ENCODE results near the gene ELOVL6.
"Not testable (repeated sequence)": the region's sequence is repeated elsewhere in the genome, so short reads cannot be mapped to it uniquely, and the experiment has no call there.

The ELOVL6 gene

DNA sequence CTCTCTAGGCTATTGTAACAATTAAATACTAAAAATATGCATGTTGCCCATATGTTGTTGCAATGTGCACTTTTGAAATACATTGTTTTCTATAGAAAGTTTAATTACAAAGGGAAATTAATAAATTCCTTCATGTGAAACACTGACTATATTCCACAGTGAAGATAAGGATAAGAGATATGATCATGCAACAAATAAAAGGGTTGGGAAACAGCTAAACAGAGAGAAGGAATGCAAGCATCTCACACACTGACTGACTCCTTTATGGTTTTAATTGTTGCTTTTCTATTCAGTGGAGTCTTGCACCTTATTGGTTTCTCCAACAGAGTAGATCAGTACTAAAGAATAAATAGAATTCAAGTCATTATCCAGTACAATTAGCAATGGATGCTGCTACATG lies 37.8 kb downstream of the ELOVL6 start:
- H3K4me3 ChIP-seq (ENCODE audit: low read depth, low read length) = no peak overlapping the region
- TF ChIP-seq, protein P1, sequence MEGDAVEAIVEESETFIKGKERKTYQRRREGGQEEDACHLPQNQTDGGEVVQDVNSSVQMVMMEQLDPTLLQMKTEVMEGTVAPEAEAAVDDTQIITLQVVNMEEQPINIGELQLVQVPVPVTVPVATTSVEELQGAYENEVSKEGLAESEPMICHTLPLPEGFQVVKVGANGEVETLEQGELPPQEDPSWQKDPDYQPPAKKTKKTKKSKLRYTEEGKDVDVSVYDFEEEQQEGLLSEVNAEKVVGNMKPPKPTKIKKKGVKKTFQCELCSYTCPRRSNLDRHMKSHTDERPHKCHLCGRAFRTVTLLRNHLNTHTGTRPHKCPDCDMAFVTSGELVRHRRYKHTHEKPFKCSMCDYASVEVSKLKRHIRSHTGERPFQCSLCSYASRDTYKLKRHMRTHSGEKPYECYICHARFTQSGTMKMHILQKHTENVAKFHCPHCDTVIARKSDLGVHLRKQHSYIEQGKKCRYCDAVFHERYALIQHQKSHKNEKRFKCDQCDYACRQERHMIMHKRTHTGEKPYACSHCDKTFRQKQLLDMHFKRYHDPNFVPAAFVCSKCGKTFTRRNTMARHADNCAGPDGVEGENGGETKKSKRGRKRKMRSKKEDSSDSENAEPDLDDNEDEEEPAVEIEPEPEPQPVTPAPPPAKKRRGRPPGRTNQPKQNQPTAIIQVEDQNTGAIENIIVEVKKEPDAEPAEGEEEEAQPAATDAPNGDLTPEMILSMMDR (IDR thresholded peaks at IDR 0.05; ENCODE audit: low read depth, low read length, missing control alignments) = no peak
- DNase-seq (ENCODE audit: low read depth) = no peak

DNA sequence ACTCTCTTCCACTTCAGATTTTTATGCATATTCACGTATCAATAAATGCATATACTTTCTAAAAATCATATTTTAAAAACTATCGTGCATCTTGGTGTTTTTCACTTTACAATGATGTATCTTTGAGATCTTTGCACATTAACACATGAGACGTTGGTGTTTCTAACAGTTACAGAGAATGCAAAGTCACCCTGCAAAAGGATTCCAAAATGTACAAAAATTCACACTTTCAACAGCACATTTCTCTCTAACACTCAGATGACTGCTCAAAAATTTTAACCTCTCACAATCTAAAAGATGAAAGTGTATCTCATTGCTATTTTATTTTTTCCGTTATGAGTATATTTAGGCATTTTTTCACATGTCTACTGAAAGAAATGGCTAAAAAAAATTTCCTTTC lies 38.9 kb downstream of the ELOVL6 start:
- no peak overlapping the region for H3K4me3 ChIP-seq (ENCODE audit: low read depth, low read length)
- no peak for DNase-seq (ENCODE audit: low read depth)
- TF ChIP-seq, protein P1 (IDR thresholded peaks at IDR 0.05; ENCODE audit: low read depth, low read length, missing control alignments) = no peak

DNA sequence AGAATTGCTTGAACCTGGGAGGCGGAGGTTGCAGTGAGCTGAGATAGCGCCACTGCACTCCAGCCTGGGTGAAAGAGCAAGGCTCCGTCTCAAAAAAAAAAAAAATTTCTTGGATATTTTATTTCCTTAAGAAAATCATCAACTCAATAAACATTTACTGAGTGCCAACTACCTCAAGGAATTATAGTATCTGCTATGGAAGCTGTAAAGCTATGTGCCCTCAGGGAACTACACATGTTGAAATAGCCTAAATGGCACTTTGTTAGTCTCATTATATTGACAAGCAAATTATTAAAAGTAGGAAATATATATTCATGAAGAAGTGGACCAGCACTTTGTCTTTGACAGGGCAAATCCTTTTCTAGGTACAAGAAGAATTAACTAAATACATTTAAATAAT lies 40.8 kb downstream of the ELOVL6 start:
- no peak overlapping the region for H3K4me3 ChIP-seq (ENCODE audit: low read depth, low read length)
- TF ChIP-seq, protein P1 (IDR thresholded peaks at IDR 0.05; ENCODE audit: low read depth, low read length, missing control alignments) = no peak
- no peak for DNase-seq (ENCODE audit: low read depth)

DNA sequence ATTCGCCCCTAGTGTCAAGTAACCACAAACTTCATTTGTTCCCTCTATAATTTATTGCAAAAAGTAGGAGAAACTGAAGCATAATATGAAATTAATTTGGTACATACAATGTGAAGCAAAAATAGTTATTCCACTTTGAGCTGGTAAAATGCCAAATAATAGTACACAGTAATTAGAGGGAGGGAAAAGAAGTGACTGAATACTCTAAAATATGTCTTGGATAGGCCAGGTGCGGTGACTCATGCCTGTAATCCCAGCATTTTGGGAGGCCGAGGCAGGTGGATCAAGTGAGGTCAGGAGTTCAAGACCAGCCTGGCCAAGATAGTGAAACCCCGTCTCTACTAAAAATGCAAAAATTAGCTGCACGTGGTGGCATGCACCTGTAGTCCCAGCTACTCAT lies 41.2 kb downstream of the ELOVL6 start:
- not testable (repeated sequence) for DNase-seq (ENCODE audit: low read depth); H3K4me3 ChIP-seq (ENCODE audit: low read depth, low read length)

DNA sequence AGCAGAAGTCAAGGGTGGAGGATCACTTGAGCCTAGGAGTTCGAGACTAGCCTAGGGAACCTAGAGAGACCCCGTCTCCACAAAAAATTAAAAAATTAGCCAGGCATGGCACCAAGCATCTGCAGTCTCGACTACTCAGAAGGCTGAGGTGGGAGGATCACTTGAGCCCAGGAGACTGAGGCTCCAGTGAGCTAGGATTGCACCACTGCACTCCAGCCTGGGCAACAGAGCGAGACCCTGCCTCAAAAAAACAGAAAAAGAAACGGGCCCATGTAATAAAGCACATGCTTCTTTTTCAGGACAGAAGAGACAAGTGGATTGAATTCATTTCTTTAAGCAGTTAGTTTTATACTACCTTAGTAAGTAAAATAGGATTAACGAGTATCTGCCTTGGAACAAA lies 42.0 kb downstream of the ELOVL6 start:
- TF ChIP-seq, protein P1 (IDR thresholded peaks at IDR 0.05; ENCODE audit: low read depth, low read length, missing control alignments) = no peak
- H3K4me3 ChIP-seq (ENCODE audit: low read depth, low read length) = no peak overlapping the region
- no peak for DNase-seq (ENCODE audit: low read depth)

DNA sequence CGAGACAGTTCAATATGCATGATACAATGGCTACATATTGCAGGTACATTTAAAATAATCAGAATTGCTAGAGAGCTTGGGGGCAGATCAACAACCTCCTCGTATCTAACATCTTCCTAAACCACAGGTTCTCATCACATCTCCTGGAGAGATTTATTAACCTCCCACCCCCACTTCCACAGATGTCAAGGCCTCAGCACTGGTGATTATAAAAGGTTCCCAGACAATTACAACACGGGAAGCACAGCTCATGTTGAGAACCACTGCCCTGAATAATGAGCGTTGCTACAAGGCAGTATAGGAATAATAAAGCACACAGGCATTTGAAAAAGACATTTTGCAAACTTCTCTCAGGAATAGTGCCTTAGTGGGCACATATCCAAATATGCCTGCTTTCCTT lies 42.8 kb downstream of the ELOVL6 start:
- no peak overlapping the region for H3K4me3 ChIP-seq (ENCODE audit: low read depth, low read length)
- TF ChIP-seq, protein P1 (IDR thresholded peaks at IDR 0.05; ENCODE audit: low read depth, low read length, missing control alignments) = no peak
- no peak for DNase-seq (ENCODE audit: low read depth)

DNA sequence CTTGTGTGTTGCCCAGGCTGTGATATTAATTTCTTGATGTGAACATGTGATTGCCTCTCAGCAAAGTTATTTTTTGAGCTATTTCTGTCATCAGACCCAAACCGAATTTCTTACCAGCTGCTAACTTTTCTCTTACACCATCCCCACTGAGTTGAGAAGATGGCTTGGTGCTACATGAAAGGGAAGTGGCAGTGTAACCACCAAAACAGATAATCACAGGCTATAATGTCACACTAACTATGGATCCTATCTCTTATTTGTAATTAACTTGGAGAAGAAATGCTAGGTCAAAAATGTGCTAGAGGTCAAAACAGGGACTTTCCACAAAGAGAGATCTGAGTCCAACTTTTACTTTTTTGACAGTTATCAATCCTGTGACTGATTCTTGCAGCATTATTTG lies 43.8 kb downstream of the ELOVL6 start:
- TF ChIP-seq, protein P1 (IDR thresholded peaks at IDR 0.05; ENCODE audit: low read depth, low read length, missing control alignments) = no peak

DNA sequence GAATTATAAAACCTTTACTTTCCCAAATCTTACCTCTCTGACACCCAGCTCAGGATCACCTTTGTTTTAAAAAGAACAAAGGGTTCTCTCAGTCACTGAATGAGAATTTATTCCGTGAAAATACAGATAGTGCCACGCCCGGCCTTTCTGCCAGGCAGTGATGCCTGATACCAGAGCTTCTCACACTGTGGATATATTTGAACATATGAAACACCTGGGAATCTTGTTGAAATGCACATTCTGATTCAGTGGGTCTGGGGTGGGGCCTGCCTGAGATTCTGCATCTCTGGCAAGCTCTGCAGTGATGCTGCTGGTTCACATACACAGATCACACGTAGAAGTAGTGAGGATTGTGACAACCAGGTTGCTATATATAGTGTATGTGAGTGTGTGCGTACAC lies 46.0 kb downstream of the ELOVL6 start:
- no peak for DNase-seq (ENCODE audit: low read depth)
- H3K4me3 ChIP-seq (ENCODE audit: low read depth, low read length) = no peak overlapping the region
- TF ChIP-seq, protein P1 (IDR thresholded peaks at IDR 0.05; ENCODE audit: low read depth, low read length, missing control alignments) = no peak

More for the DNA sequence above, 43.8 kb downstream of the ELOVL6 start:
- H3K4me3 ChIP-seq (ENCODE audit: low read depth, low read length) = no peak overlapping the region
- DNase-seq (ENCODE audit: low read depth) = no peak

Measured in GM12864 (cell line).